ENCODE measurements around the gene TRAPPC14.

TRAPPC14 gene

DNA sequence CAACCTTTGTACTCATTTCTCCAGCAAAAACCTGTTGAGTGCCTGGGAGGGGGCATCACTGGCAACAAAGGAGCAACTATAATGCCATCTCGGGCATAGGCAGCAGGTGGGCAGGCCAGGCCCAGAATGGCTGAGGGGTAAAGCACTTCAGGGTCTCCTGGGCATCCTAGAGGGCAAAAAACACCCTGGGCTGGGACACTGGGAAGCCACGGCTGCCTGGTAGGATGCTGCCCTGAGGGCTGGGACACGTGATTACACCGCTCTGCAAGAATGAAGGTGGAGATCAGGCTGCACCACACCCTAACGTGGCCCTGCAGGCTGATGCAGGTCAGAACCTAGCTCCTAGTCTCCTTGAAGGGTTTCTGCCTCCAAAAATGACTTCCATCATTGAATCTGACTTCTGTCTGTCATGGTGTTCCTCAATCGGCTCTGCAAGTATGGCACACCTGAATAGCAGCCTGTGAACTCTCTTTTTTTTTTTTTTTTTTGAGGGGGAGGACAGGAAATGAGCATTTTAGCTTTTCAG lies 4.5 kb upstream of the TRAPPC14 start:
- no peak overlapping the region for H3K4me3 ChIP-seq (ENCODE audit: low read depth, low read length)
- TF ChIP-seq CTCF (IDR thresholded peaks at IDR 0.05; ENCODE audit: borderline replicate concordance, insufficient read depth, low read depth, low read length): no peak

DNA sequence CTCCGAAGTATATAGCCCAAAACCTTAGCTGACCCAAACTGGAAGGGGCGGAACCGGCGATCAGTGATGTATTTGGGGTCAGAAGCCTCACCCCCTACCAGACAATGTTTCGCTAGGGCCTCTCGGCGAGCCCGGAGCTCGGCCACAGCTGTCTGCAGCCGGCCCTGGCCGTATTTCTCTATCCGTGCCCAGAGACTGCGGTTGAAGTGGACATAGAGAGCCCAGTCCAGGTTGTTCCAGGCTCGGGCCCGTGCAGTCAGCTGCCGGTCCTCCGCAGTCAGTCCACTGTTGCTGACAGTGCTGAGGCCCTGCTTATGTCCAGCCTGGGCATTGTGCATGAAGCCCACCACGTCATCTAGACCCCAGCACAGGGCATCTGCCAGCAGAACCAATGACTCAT lies 1.5 kb upstream of the TRAPPC14 start:
- no peak overlapping the region for H3K4me3 ChIP-seq (ENCODE audit: low read depth, low read length)
- TF ChIP-seq CTCF (IDR thresholded peaks at IDR 0.05; ENCODE audit: borderline replicate concordance, insufficient read depth, low read depth, low read length): no peak

- peak; percentile 19; the same call in 1 of the 2 replicates for TF ChIP-seq CTCF (IDR thresholded peaks at IDR 0.05; ENCODE audit: borderline replicate concordance, insufficient read depth, low read depth, low read length)
- peak overlapping the region; percentile 78 for H3K4me3 ChIP-seq (ENCODE audit: low read depth, low read length)
These were observed 638 bp upstream of the TRAPPC14 start for GRCh38 chr7:100159099-100159623.

- peak overlapping the region; percentile 78 for H3K4me3 ChIP-seq (ENCODE audit: low read depth, low read length)
- TF ChIP-seq CTCF (IDR thresholded peaks at IDR 0.05; ENCODE audit: borderline replicate concordance, insufficient read depth, low read depth, low read length): peak; percentile 23; the same call in 1 of the 2 replicates
These were observed 942 bp downstream of the TRAPPC14 start for GRCh38 chr7:100157334-100158228.

- no peak for TF ChIP-seq CTCF (IDR thresholded peaks at IDR 0.05; ENCODE audit: borderline replicate concordance, insufficient read depth, low read depth, low read length)
- H3K4me3 ChIP-seq (ENCODE audit: low read depth, low read length): no peak overlapping the region
These were observed 1.5 kb downstream of the TRAPPC14 start for GRCh38 chr7:100157069-100157333.

DNA sequence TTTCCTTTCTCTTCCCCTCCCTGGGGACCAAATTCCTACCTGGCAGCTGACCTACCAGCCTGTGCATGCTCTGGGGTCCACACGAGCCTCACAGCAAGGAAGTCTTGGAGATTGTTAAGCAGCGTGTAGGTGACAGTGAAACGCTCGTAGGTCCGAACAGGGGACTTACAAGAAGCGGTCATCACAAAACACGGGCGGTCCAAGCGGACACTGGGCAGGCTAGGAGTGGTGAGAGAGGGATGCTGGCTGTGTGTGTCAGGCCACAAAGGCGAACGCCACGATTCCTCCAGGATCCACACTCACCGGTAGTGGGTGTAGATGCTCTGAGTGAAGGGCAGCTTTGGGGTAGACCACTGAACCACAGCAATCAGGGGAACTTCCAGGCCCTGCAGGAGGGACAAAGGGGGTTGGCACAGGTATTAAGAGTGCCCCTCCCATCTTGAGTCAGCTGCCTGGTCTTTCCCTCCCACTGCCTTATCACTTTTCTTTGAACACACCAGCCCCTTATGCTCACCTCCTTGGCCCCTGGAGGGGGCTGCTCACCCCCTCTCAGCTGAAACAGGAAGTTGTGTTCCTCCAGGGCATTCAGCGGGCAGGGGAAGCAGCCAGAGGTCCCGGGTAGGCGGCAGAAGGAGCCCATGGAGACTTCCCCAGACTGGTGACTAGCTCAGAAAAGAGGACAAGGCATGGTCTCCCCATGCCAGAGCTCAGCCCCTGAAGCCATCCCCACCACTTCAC lies 2.0 kb downstream of the TRAPPC14 start:
- no peak overlapping the region for H3K4me3 ChIP-seq (ENCODE audit: low read depth, low read length)
- TF ChIP-seq CTCF (IDR thresholded peaks at IDR 0.05; ENCODE audit: borderline replicate concordance, insufficient read depth, low read depth, low read length): no peak
